GM10847 (cell line): ENCODE data around the gene PNMA6E.

Experiments
- POLR2A ChIP-seq: IDR thresholded peaks from 2 replicates; pipeline ENCODE4 v1.6.1; 2011; ENCODE audit not compliant: insufficient read length; ENCODE audit errors: extremely low read depth

The PNMA6E gene

GRCh38 chrX:153401133-153401764 lies at the start of gene PNMA6E:
Gene PNMA6E (minus strand): TSS chrX:153401350. CDS start chrX:153398849, 2,501 bp downstream.
- no peak for TF ChIP-seq POLR2A

GRCh38 chrX:153450949-153451277 lies 49.8 kb upstream of the PNMA6E start:
- no peak for TF ChIP-seq POLR2A

- TF ChIP-seq POLR2A: no peak
Measured at GRCh38 chrX:153450114-153450948, 49.2 kb upstream of the PNMA6E start.

- TF ChIP-seq POLR2A: no peak
Measured at GRCh38 chrX:153449368-153450113, 48.4 kb upstream of the PNMA6E start.

GRCh38 chrX:153448556-153449367 lies 47.6 kb upstream of the PNMA6E start:
- no peak for TF ChIP-seq POLR2A

GRCh38 chrX:153447581-153447960 lies 46.4 kb upstream of the PNMA6E start:
- no peak for TF ChIP-seq POLR2A

- no peak for TF ChIP-seq POLR2A
Measured at GRCh38 chrX:153446950-153447580, 45.9 kb upstream of the PNMA6E start.

- no peak for TF ChIP-seq POLR2A
Measured at GRCh38 chrX:153446636-153446936, 45.4 kb upstream of the PNMA6E start.

GRCh38 chrX:153445856-153446635 lies 44.9 kb upstream of the PNMA6E start, which contains the start of gene TREX2:
Gene TREX2 (minus strand): TSS chrX:153446056. CDS start chrX:153445430, 626 bp downstream.
- no peak for TF ChIP-seq POLR2A

- TF ChIP-seq POLR2A: no peak
Measured at GRCh38 chrX:153445106-153445855, 44.1 kb upstream of the PNMA6E start.

- no peak for TF ChIP-seq POLR2A
Measured at GRCh38 chrX:153444333-153445011, 43.3 kb upstream of the PNMA6E start.

GRCh38 chrX:153443476-153444332 lies 42.6 kb upstream of the PNMA6E start:
- TF ChIP-seq POLR2A: no peak
